ENCODE data around the gene CLASP2.

CLASP2 gene

DNA sequence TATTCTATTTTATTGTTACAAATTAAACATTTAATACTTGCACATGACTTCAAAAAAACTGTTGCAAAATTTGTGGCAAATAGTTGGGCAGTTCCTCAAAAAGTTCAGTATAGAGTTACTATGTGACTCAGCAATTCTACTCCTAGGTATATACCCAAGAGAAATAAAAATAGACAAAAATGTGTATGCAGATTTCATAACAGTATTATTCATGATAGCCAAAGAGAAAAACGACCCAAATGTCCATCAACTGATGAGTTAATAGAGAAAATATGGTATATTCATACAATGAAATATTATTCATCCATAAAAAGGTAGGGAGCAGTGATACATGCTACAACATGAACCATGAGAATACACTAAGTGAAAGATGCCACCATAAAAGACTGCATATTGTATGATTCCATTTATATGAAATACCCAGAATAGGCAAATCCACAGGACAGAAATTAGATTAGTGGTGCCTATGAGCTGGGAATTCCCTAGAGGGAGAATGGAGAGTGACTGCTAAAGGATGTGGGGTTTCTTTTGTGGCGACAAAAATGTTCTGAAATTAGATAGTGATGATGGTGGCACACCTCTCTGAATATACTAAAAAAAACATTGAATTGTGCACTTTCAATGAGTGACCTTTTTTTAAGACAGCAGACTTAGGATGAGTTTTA is 31.6 kb upstream of the CLASP2 start:
- TF ChIP-seq YY1 (IDR thresholded peaks at IDR 0.05; ENCODE audit: low read depth) (no peak), TCF12 (IDR thresholded peaks at IDR 0.05; ENCODE audit: low read depth) (no peak), TAF1 (IDR thresholded peaks at IDR 0.05; ENCODE audit: low read depth) (no peak), RAD21 (IDR thresholded peaks at IDR 0.05; ENCODE audit: low read depth) (no peak), EGR1 (IDR thresholded peaks at IDR 0.05) (no peak), EP300 (IDR thresholded peaks at IDR 0.05; ENCODE audit: borderline replicate concordance) (no peak), NFIC (IDR thresholded peaks at IDR 0.05) (no peak), TEAD4 (IDR thresholded peaks at IDR 0.05) (no peak), FOXM1 (IDR thresholded peaks at IDR 0.05; ENCODE audit: borderline replicate concordance, low read depth) (no peak), CREB1 (IDR thresholded peaks at IDR 0.05; ENCODE audit: low read depth) (no peak), ZBTB7A (IDR thresholded peaks at IDR 0.05; ENCODE audit: low read depth) (no peak)
- TF ChIP-seq, protein P1, sequence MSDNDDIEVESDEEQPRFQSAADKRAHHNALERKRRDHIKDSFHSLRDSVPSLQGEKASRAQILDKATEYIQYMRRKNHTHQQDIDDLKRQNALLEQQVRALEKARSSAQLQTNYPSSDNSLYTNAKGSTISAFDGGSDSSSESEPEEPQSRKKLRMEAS (IDR thresholded peaks at IDR 0.05), result no peak

DNA sequence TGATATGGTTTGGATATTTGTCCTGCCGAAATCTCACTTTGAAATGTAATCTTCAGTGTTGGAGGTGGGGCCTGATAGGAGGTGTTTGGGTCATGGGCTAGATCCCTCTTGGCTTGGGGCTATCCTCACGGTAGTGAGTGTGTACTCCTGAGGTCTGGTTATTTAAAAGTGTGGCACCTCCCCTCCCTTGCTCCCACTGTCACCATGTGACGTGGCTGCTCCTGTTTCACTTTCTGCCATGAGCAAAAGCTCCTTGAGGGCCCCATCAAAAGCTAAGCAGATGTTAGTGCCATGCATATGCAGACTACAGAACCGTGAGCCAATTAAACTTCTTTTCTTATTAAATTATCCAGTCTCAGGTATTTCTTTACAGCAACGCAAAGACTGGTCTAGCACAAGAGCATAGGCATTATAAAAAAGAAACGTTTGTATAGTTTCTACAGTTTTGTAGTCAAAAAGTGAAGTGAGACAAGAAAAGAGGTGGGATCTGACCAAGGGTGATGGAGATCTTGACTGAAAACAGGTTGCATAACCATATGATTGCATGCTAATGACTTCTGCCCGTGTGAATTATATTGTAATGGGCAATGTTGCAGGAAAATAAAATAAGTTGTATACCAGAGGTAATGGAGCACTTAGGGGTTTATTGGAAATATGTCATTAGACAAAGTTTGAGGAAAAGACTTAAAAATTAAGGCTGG is 28.5 kb upstream of the CLASP2 start:
- TF ChIP-seq ZBTB7A (IDR thresholded peaks at IDR 0.05; ENCODE audit: low read depth) (no peak), YY1 (IDR thresholded peaks at IDR 0.05; ENCODE audit: low read depth) (no peak), CEBPB (IDR thresholded peaks at IDR 0.05) (no peak), TAF1 (IDR thresholded peaks at IDR 0.05; ENCODE audit: low read depth) (no peak), TCF12 (IDR thresholded peaks at IDR 0.05; ENCODE audit: low read depth) (no peak), CREB1 (IDR thresholded peaks at IDR 0.05; ENCODE audit: low read depth) (no peak), RAD21 (IDR thresholded peaks at IDR 0.05; ENCODE audit: low read depth) (no peak), EP300 (IDR thresholded peaks at IDR 0.05; ENCODE audit: borderline replicate concordance) (no peak), EGR1 (IDR thresholded peaks at IDR 0.05) (no peak), TEAD4 (IDR thresholded peaks at IDR 0.05) (no peak), NFIC (IDR thresholded peaks at IDR 0.05) (no peak), FOXM1 (IDR thresholded peaks at IDR 0.05; ENCODE audit: borderline replicate concordance, low read depth) (no peak)
- TF ChIP-seq, protein P1 (IDR thresholded peaks at IDR 0.05), result no peak
- TF ChIP-seq, protein P2, sequence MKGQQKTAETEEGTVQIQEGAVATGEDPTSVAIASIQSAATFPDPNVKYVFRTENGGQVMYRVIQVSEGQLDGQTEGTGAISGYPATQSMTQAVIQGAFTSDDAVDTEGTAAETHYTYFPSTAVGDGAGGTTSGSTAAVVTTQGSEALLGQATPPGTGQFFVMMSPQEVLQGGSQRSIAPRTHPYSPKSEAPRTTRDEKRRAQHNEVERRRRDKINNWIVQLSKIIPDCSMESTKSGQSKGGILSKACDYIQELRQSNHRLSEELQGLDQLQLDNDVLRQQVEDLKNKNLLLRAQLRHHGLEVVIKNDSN (IDR thresholded peaks at IDR 0.05), result no peak
- TF ChIP-seq, protein P3, sequence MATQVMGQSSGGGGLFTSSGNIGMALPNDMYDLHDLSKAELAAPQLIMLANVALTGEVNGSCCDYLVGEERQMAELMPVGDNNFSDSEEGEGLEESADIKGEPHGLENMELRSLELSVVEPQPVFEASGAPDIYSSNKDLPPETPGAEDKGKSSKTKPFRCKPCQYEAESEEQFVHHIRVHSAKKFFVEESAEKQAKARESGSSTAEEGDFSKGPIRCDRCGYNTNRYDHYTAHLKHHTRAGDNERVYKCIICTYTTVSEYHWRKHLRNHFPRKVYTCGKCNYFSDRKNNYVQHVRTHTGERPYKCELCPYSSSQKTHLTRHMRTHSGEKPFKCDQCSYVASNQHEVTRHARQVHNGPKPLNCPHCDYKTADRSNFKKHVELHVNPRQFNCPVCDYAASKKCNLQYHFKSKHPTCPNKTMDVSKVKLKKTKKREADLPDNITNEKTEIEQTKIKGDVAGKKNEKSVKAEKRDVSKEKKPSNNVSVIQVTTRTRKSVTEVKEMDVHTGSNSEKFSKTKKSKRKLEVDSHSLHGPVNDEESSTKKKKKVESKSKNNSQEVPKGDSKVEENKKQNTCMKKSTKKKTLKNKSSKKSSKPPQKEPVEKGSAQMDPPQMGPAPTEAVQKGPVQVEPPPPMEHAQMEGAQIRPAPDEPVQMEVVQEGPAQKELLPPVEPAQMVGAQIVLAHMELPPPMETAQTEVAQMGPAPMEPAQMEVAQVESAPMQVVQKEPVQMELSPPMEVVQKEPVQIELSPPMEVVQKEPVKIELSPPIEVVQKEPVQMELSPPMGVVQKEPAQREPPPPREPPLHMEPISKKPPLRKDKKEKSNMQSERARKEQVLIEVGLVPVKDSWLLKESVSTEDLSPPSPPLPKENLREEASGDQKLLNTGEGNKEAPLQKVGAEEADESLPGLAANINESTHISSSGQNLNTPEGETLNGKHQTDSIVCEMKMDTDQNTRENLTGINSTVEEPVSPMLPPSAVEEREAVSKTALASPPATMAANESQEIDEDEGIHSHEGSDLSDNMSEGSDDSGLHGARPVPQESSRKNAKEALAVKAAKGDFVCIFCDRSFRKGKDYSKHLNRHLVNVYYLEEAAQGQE (IDR thresholded peaks at IDR 0.05; ENCODE audit: low read depth), result no peak

GRCh38 chr3:33737146-33737545 is 19.1 kb upstream of the CLASP2 start:
- TF ChIP-seq TCF12 (IDR thresholded peaks at IDR 0.05; ENCODE audit: low read depth) (no peak), NFIC (IDR thresholded peaks at IDR 0.05) (no peak), TEAD4 (IDR thresholded peaks at IDR 0.05) (no peak), EP300 (IDR thresholded peaks at IDR 0.05; ENCODE audit: borderline replicate concordance) (no peak), ZBTB7A (IDR thresholded peaks at IDR 0.05; ENCODE audit: low read depth) (no peak), EGR1 (IDR thresholded peaks at IDR 0.05) (no peak), CEBPB (IDR thresholded peaks at IDR 0.05) (no peak)

- no peak for TF ChIP-seq RAD21 (IDR thresholded peaks at IDR 0.05; ENCODE audit: low read depth)
- TF ChIP-seq, protein P2 (IDR thresholded peaks at IDR 0.05), result no peak; the same call in 1 of the 2 replicates
- no peak for TF ChIP-seq TAF1 (IDR thresholded peaks at IDR 0.05; ENCODE audit: low read depth)
- TF ChIP-seq EGR1 (IDR thresholded peaks at IDR 0.05), result no peak
- no peak for TF ChIP-seq TCF12 (IDR thresholded peaks at IDR 0.05; ENCODE audit: low read depth)
- TF ChIP-seq YY1 (IDR thresholded peaks at IDR 0.05; ENCODE audit: low read depth), result no peak
- no peak for TF ChIP-seq CREB1 (IDR thresholded peaks at IDR 0.05; ENCODE audit: low read depth)
- TF ChIP-seq EP300 (IDR thresholded peaks at IDR 0.05; ENCODE audit: borderline replicate concordance), result no peak
- TF ChIP-seq, protein P3 (IDR thresholded peaks at IDR 0.05; ENCODE audit: low read depth), result no peak
- no peak for TF ChIP-seq FOXM1 (IDR thresholded peaks at IDR 0.05; ENCODE audit: borderline replicate concordance, low read depth)
- TF ChIP-seq, protein P1 (IDR thresholded peaks at IDR 0.05), result no peak
- TF ChIP-seq CEBPB (IDR thresholded peaks at IDR 0.05), result no peak
Measured at GRCh38 chr3:33732394-33732793, 14.3 kb upstream of the CLASP2 start.

- TF ChIP-seq NFIC (IDR thresholded peaks at IDR 0.05), result no peak
- no peak for TF ChIP-seq EP300 (IDR thresholded peaks at IDR 0.05; ENCODE audit: borderline replicate concordance)
- no peak for TF ChIP-seq CEBPB (IDR thresholded peaks at IDR 0.05)
- TF ChIP-seq FOXM1 (IDR thresholded peaks at IDR 0.05; ENCODE audit: borderline replicate concordance, low read depth), result no peak
- no peak for TF ChIP-seq RAD21 (IDR thresholded peaks at IDR 0.05; ENCODE audit: low read depth)
- no peak for TF ChIP-seq EGR1 (IDR thresholded peaks at IDR 0.05)
- TF ChIP-seq TAF1 (IDR thresholded peaks at IDR 0.05; ENCODE audit: low read depth), result no peak
- TF ChIP-seq CREB1 (IDR thresholded peaks at IDR 0.05; ENCODE audit: low read depth), result no peak
- TF ChIP-seq, protein P3 (IDR thresholded peaks at IDR 0.05; ENCODE audit: low read depth), result no peak
- TF ChIP-seq YY1 (IDR thresholded peaks at IDR 0.05; ENCODE audit: low read depth), result no peak
- no peak for TF ChIP-seq ZBTB7A (IDR thresholded peaks at IDR 0.05; ENCODE audit: low read depth)
- no peak for TF ChIP-seq TCF12 (IDR thresholded peaks at IDR 0.05; ENCODE audit: low read depth)
- TF ChIP-seq, protein P2 (IDR thresholded peaks at IDR 0.05), result no peak
Measured at GRCh38 chr3:33729993-33730392, 11.9 kb upstream of the CLASP2 start.

All from Ishikawa (cell line).